ENCODE results near the gene ADGRL1. TPM values are rescaled to one million over a fixed set of nuclear protein-coding genes. Genes with fewer than 3 reads are reported as not detected.
A peak's percentile ranks its signal among the peaks of the same experiment; 100 is the strongest.
"Not testable (repeated sequence)": the region's sequence is repeated elsewhere in the genome, so short reads cannot be mapped to it uniquely, and the experiment has no call there.

The ADGRL1 gene
- polyA plus RNA-seq, 3 donors, result 1.7 TPM; not detected in 2

DNA sequence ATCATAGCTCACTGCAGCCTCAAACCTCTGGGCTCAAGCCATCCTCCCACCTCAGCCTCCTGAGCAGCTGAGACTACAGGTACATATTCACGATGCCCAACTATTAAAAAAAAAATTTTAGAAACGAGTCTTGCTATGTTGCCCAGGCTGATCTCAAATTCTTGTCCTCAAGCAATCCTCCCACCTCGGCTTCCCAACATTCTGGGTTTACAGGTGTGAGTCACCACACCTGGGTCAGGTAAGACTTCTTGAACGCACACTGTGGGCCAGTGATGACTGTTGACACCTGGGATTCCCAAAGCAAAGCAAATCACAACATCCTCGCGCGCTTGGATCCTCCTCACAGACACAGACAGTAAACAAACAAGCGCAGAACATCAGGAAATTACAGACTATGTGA, 4.5 kb downstream of the ADGRL1 start:
- H3K9ac ChIP-seq (ENCODE audit: insufficient read depth, low read length, poor library complexity, severe bottlenecking); H3K4me2 ChIP-seq (replicated peaks; ENCODE audit: extremely low read depth, low read length, poor library complexity, severe bottlenecking); H3K27ac Mint-ChIP-seq; H3K79me2 ChIP-seq (ENCODE audit: insufficient read depth, low read length); intact Hi-C loops (cut with micrococcal nuclease); H3K27ac ChIP-seq (ENCODE audit: low read depth in 1 of 2, low read length in 2 of 2); H3K4me3 Mint-ChIP-seq; H3K4me1 Mint-ChIP-seq; H2AFZ ChIP-seq (ENCODE audit: insufficient read depth, low read depth, low read length, poor library complexity, severe bottlenecking); H4K20me1 ChIP-seq (ENCODE audit: insufficient read depth, low read length); H3K36me3 Mint-ChIP-seq; H3K4me1 ChIP-seq (ENCODE audit: control insufficient read depth in 1 of 2, insufficient read depth in 2 of 2, low read length in 2 of 2); H3K4me3 ChIP-seq (replicated peaks in 1 of 3; ENCODE audit: low read depth in 2 of 3, low read length in 3 of 3); DNase-seq; H3K9me3 ChIP-seq (replicated peaks in 1 of 2; ENCODE audit: control insufficient read depth in 1 of 2, insufficient read depth in 1 of 2, low read length in 2 of 2); H3K36me3 ChIP-seq (replicated peaks in 1 of 2; ENCODE audit: control insufficient read depth in 1 of 2, insufficient read depth in 2 of 2, low read length in 2 of 2): not testable (repeated sequence)
- Mint-ChIP-seq H3K9me3 (peaks cover 2 to 15% (median 8%) of the 10 kb centered on the region in 7 donors), H3K27me3 (ENCODE audit: low read depth in 3 of 3) (peaks cover 26 to 52% (median 43%) of the 10 kb centered on the region in 3 donors)
- WGBS (ENCODE audit: insufficient coverage), result 88% methylated on average over 3 of the region's 8 CpGs
- H3K27me3 ChIP-seq (ENCODE audit: control insufficient read depth in 2 of 2, insufficient read depth in 2 of 2, low read length in 2 of 2), result peaks cover 15 to 26% of the 10 kb centered on the region in 2 donors

DNA sequence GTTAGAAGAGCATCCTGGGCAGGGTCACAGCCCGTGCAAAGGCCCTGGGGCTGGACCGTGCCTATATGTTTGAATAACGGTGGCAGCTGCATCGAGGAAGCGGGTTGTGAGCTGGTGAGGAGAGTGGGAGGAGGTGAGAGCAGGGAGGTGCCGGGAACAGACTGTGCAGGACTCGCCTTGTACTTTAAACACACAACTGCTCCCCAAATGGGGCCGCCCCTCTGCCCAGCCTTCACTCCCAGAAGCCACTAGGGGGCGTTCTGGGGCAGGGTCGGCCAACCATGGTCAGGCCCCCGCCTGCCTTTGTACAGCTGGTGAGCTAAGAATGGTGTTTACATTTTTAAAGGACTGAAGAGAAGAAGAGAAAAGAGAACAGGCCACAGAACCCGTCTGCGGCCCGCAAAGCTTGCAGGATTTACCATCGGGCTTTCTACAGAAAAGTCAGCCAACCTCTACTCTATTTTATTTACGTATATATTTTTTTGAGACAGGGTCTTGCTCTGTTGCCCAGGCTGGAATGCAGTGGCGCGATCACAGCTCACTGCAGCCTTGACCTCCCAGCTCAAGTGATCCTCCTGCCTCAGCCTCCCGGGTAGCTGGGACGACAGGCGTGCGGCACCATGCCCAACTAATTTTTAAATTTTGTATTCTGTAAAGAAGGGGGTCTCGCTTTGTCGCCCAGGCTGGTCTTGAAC, 5.7 kb downstream of the ADGRL1 start:
- H4K20me1 ChIP-seq (ENCODE audit: insufficient read depth, low read length); H3K27ac Mint-ChIP-seq; H3K4me3 ChIP-seq (replicated peaks in 1 of 3; ENCODE audit: low read depth in 2 of 3, low read length in 3 of 3); H3K9me3 ChIP-seq (replicated peaks in 1 of 2; ENCODE audit: control insufficient read depth in 1 of 2, insufficient read depth in 1 of 2, low read length in 2 of 2); H3K36me3 Mint-ChIP-seq; H3K4me2 ChIP-seq (replicated peaks; ENCODE audit: extremely low read depth, low read length, poor library complexity, severe bottlenecking); H3K79me2 ChIP-seq (ENCODE audit: insufficient read depth, low read length); H3K36me3 ChIP-seq (replicated peaks in 1 of 2; ENCODE audit: control insufficient read depth in 1 of 2, insufficient read depth in 2 of 2, low read length in 2 of 2); intact Hi-C loops (cut with micrococcal nuclease); H3K9ac ChIP-seq (ENCODE audit: insufficient read depth, low read length, poor library complexity, severe bottlenecking); H3K4me1 ChIP-seq (ENCODE audit: control insufficient read depth in 1 of 2, insufficient read depth in 2 of 2, low read length in 2 of 2); H2AFZ ChIP-seq (ENCODE audit: insufficient read depth, low read depth, low read length, poor library complexity, severe bottlenecking); H3K4me3 Mint-ChIP-seq; H3K27ac ChIP-seq (ENCODE audit: low read depth in 1 of 2, low read length in 2 of 2): not testable (repeated sequence)
- Mint-ChIP-seq H3K27me3 (ENCODE audit: low read depth in 3 of 3) (peaks cover 24 to 44% (median 39%) of the 10 kb centered on the region in 3 donors), H3K4me1 (peaks cover 13% of the 10 kb centered on the region), H3K9me3 (peaks cover 2 to 15% (median 8%) of the 10 kb centered on the region in 7 donors)
- peak in 2 of 3 donors; percentile 27 to 30 for DNase-seq
- TF ChIP-seq CTCF (IDR thresholded peaks at IDR 0.05), result peak; percentile 76
- WGBS (ENCODE audit: insufficient coverage), result 81% methylated on average over 6 of the region's 24 CpGs
- H3K27me3 ChIP-seq (ENCODE audit: control insufficient read depth in 2 of 2, insufficient read depth in 2 of 2, low read length in 2 of 2), result peaks cover 14 to 23% of the 10 kb centered on the region in 2 donors
